GM19099 (cell line): Measurements from ENCODE around the gene HTR1E.

Experiments used
- POLR2A ChIP-seq: IDR thresholded peaks from 3 replicates; pipeline ENCODE4 v1.6.1; 2011; ENCODE audit warnings: low read depth; ENCODE audit not compliant: insufficient read length; ENCODE audit errors: extremely low read depth

HTR1E gene

GRCh38 chr6:86964029-86964579 is 26.8 kb downstream of the HTR1E start:
- no peak for TF ChIP-seq POLR2A

DNA sequence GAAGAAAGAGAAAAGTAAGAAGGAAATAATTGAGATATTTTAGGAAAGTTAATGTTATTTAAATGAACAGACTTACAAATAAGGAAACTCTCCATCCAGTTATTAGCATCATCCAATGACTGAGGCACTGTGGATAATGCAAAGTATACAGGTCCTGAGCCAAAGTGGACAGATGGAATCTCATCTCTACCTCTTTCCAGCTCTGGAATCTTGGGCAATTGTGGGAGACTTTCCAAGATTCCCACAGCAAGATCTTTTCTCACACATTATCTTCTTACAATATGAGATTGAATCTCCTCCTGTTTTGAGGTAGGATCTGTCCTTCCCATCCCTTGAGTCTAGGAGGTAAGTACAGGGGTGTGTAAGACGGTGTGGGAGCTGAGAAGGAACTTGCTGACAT is 28.9 kb downstream of the HTR1E start:
- TF ChIP-seq POLR2A = no peak

DNA sequence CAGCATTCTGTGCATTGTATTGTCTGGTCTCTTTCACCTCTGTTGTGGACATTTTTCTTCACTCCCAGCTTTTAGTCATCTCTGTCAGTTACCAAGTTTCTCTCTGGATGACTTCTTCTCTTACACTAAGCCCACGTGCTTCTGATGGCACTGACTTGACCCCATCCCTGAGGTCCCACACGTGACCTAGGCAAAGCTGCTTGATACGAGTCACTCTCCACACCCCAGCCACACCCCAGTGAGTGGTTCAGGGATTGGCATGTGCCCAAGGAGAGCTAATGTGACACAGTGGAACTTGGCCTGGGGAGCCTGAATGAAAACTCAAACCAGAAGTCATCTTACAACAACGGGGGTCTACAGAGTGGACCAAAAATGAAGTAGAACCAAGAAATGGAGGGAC is 32.2 kb downstream of the HTR1E start:
- no peak for TF ChIP-seq POLR2A

GRCh38 chr6:86973088-86973487 is 35.8 kb downstream of the HTR1E start:
- no peak for TF ChIP-seq POLR2A

- TF ChIP-seq POLR2A = no peak
Observed at GRCh38 chr6:86978251-86978650, 40.9 kb downstream of the HTR1E start.

DNA sequence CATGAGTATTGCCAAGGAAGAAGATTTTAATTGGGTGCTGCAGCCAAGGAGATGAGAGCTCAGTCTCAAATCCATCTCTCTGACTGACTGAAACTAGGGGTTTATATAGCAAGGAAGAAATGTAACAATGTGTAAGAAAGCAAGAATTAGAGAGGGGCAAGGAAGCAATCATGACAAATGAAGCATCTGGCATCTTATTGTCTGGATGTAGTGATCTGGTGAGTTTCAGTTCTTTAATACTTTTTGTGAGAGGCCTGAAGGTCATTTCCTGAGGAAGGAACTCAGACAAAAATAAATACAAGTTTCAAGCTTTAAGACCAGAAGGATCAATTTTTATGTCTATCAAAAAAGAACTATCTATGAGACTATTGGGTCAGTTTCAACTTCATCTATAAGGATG is 64.2 kb downstream of the HTR1E start:
- TF ChIP-seq POLR2A = no peak

DNA sequence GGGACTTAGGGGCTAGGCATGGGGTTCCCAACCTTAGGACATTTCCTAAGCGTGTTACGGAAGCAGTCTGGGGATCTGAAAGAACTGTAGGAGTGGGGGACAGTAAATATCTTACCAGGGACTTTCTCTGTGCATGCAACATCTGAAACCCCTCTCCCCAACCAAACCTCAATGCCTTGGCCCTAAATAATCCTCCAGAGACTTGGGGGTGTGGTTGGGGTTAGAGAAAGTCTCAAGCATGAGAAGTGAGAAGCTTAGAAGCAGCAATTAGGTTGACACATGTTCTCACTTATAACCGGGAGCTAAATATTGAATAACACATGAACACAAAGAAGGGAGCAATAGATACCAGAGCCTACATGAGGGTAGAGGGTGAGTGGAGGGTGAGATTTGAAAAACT is 74.7 kb downstream of the HTR1E start:
- no peak for TF ChIP-seq POLR2A

DNA sequence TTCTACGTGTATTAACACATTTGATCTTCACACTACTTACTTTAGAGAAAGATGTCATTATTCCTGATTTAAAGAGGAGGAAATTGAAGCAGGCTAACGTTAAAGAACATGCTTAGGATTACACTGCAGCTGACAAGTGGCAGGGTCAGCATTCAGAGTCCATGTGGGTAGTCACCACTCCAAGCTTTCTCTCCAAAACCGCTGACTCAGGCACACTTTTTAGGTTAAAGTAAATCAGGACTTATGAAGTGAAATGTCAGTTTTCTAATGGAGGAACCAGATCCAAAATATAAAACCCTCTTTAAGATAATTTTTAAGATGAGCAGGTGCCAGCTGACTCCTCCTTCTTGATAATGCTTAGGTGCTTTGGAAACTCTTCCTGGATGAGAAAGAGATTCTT is 75.4 kb downstream of the HTR1E start:
- TF ChIP-seq POLR2A = no peak

- no peak for TF ChIP-seq POLR2A
Observed at GRCh38 chr6:87016772-87017171, 79.4 kb downstream of the HTR1E start.

DNA sequence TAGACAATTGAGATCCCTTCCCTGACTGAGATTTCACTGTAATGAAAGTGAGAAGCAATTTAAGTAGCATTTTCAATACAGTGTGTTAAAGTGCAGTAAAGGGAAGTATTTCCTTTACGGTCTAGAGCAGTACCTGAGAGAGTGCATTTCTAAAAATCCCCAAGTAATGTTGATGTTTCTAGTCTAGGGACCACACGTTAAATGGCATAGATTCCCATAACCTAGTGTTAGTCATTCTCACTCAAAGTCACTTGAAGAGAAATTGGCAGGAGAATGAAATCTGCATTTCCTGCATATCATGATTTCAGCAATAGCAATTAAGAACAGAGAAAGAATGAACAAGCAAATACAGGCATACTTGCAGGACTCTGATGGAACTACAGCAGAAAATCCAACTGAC is 89.7 kb downstream of the HTR1E start:
- no peak for TF ChIP-seq POLR2A

DNA sequence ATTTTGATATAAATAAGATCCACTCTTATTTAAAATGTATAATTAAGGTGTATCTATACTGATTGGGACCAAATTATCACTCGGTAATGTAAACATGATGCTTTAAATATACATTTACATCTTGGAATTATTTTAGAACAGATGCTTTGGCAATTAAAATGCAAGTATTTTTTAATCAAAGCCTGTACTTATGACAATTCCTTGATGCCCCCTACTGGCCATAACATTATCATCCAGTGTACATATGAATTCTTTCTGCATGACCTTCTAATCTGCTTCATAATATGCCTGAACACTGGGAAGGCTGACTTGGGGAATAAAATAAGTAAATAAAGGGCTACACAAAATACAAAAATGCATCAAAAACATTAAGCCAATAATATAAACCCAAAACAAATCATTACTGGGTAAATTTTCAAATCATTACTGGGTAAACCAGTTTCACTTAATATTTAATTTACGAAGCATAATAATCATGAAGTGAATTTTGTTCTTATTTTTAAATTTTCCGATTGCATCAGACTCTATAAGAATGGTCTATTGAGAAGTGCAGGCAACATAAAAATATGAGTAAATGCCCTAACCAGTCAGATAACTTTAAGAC is 92.5 kb downstream of the HTR1E start:
- TF ChIP-seq POLR2A = no peak

GRCh38 chr6:87040729-87041128 is 103.4 kb downstream of the HTR1E start:
- no peak for TF ChIP-seq POLR2A

DNA sequence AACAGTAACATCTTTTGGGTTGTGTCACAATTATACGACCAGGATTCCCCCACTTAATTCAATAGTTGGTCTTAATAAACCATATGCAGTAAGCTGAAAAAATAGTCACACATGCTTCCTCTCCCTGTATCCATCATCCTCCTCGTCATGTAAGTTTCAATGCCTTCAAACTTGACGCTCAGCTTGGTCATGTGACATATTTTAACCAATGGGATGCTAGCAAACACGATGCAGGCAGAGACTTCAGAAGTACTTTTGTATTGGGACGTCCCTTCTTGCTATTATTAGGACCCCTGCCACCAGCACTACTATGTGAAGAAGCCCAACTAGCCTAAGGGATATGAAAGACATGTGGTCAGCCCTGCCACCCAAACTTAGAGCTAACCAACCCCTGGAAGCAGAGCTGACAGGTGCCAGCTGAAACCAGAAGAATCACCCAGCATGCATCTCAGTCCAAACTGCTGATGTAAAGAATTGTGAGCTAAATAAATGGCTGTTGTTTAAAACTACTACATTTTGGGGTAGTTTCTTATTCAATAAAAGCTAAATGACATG is 108.3 kb downstream of the HTR1E start:
- no peak for TF ChIP-seq POLR2A

DNA sequence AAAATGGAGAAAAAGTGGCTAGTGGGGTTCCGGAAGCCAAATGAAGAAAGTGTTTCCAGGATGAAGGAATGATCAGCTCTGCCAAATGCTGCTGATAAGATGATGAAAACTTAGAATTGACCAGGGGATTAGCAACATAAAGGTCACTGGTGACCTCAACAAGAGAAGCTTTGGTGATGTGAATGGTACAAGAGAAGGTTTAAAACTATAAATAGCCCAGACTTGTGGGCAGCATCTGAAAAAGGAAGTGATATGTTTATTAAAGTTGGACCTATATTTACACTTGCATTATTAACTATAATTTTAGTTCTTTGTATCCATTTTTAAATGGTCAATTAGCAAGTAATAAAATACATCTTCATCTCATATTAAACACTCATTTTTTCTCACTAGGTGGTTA is 112.5 kb downstream of the HTR1E start:
- no peak for TF ChIP-seq POLR2A

GRCh38 chr6:87053312-87053711 is 116.0 kb downstream of the HTR1E start:
- no peak for TF ChIP-seq POLR2A

- no peak for TF ChIP-seq POLR2A
Observed at GRCh38 chr6:87054143-87054833, 117.0 kb downstream of the HTR1E start.
